Measurements from ENCODE around the gene SND1. TPM values are rescaled to one million over a fixed set of nuclear protein-coding genes. Genes with fewer than 3 reads are reported as not detected.

SND1 gene
- total and polyA plus RNA-seq, 2 donors (not counting 1 experiment from before 2014, with no cell fraction given): 44.4 to 165 TPM

- H4K20me1 ChIP-seq (ENCODE audit: control insufficient read depth, insufficient read depth, low read length, poor library complexity, severe bottlenecking): no peaks in the 10 kb centered on the region
- H3K4me3 ChIP-seq (ENCODE audit: control extremely low read depth in 1 of 5, extremely low read depth in 1 of 5, insufficient read depth in 1 of 5, low read depth in 2 of 5, low read length in 4 of 5): no peak overlapping the region
- H3K9me3 ChIP-seq (ENCODE audit: control extremely low read depth in 1 of 3, control insufficient read depth in 2 of 3, insufficient read depth in 1 of 3, low read length in 2 of 3): peaks cover 0 to 17% (median 0%) of the 10 kb centered on the region in 3 donors
- WGBS (ENCODE audit: insufficient coverage): 87% methylated on average over 3 of the region's 7 CpGs
- no peaks in the 10 kb centered on the region for H3K79me2 ChIP-seq (ENCODE audit: control insufficient read depth, insufficient read depth, low read length)
- POLR2A ChIA-PET: no interaction called here
- H3K9ac ChIP-seq (ENCODE audit: low read length): no peak overlapping the region
- intact Hi-C loops (cut with micrococcal nuclease): no loop called here
- H3K36me3 ChIP-seq (replicated peaks in 1 of 2; ENCODE audit: control extremely low read depth in 1 of 2, control insufficient read depth in 1 of 2, extremely low read depth in 1 of 2, insufficient read depth in 2 of 2, low read length in 1 of 2): peaks cover 0 to 32% of the 10 kb centered on the region in 2 experiments
- Mint-ChIP-seq H3K4me3 (no peak overlapping the region), H3K4me1 (peaks cover 21% of the 10 kb centered on the region), H3K9me3 (ENCODE audit: insufficient read depth) (no peaks in the 10 kb centered on the region), H3K27me3 (no peaks in the 10 kb centered on the region), H3K27ac (no peak overlapping the region)
- H3K4me1 ChIP-seq (ENCODE audit: control insufficient read depth in 2 of 2, insufficient read depth in 2 of 2, low read length in 2 of 2): peaks cover 3 to 11% of the 10 kb centered on the region in 2 donors
- H3K27ac ChIP-seq (ENCODE audit: low read length in 2 of 2): no peak overlapping the region
- H2AFZ ChIP-seq (ENCODE audit: insufficient read depth, low read depth, low read length, poor library complexity, severe bottlenecking): no peak overlapping the region
- TF ChIP-seq CTCF (IDR thresholded peaks at IDR 0.05): no peak
- TF ChIP-seq EZH2 (IDR thresholded peaks at IDR 0.05; ENCODE audit: borderline replicate concordance, insufficient read depth, low read depth, low read length, poor library complexity, severe bottlenecking): no peak
- DNase-seq (no peak), ATAC-seq (ENCODE audit: low read depth) (no peak)
- CTCF ChIA-PET: no interaction called here
- no peaks in the 10 kb centered on the region for H3K27me3 ChIP-seq (replicated peaks in 1 of 4; ENCODE audit: control extremely low read depth in 1 of 4, control insufficient read depth in 3 of 4, insufficient read depth in 4 of 4, low read length in 3 of 4)
- no peak overlapping the region for H3K4me2 ChIP-seq (replicated peaks; ENCODE audit: low read depth, low read length, poor library complexity, severe bottlenecking)
Measured at GRCh38 chr7:128097211-128097731, 445.3 kb downstream of the SND1 start.

GRCh38 chr7:128098629-128099028 is 446.6 kb downstream of the SND1 start:
- DNase-seq (no peak), ATAC-seq (ENCODE audit: low read depth) (no peak)
- H3K4me1 ChIP-seq (ENCODE audit: control insufficient read depth in 2 of 2, insufficient read depth in 2 of 2, low read length in 2 of 2): peaks cover 6 to 19% of the 10 kb centered on the region in 2 donors
- Mint-ChIP-seq H3K27ac (no peak overlapping the region), H3K4me3 (no peak overlapping the region), H3K9me3 (ENCODE audit: insufficient read depth) (no peaks in the 10 kb centered on the region), H3K4me1 (peaks cover 30% of the 10 kb centered on the region), H3K27me3 (no peaks in the 10 kb centered on the region)
- H3K9ac ChIP-seq (ENCODE audit: low read length): no peak overlapping the region
- no peaks in the 10 kb centered on the region for H4K20me1 ChIP-seq (ENCODE audit: control insufficient read depth, insufficient read depth, low read length, poor library complexity, severe bottlenecking)
- WGBS (ENCODE audit: insufficient coverage): 100% methylated on average over 2 of the region's 5 CpGs
- H3K36me3 ChIP-seq (replicated peaks in 1 of 2; ENCODE audit: control extremely low read depth in 1 of 2, control insufficient read depth in 1 of 2, extremely low read depth in 1 of 2, insufficient read depth in 2 of 2, low read length in 1 of 2): peaks cover 0 to 18% of the 10 kb centered on the region in 2 experiments
- H3K27me3 ChIP-seq (replicated peaks in 1 of 4; ENCODE audit: control extremely low read depth in 1 of 4, control insufficient read depth in 3 of 4, insufficient read depth in 4 of 4, low read length in 3 of 4): no peaks in the 10 kb centered on the region
- H3K27ac ChIP-seq (ENCODE audit: low read length in 2 of 2): no peak overlapping the region
- no peak overlapping the region for H3K4me2 ChIP-seq (replicated peaks; ENCODE audit: low read depth, low read length, poor library complexity, severe bottlenecking)
- ChIA-PET POLR2A (interaction anchor here (0.6 kb wide), 1 partner anchor 10 kb away, joined by 3 read pairs; no protein-coding TSS in a partner anchor), CTCF (interaction anchor here (1.1 to 1.4 kb wide), 3 partner anchors 12 to 391 kb away, joined by 3 to 4 read pairs (median 3); no protein-coding TSS in a partner anchor)
- H3K9me3 ChIP-seq (ENCODE audit: control extremely low read depth in 1 of 3, control insufficient read depth in 2 of 3, insufficient read depth in 1 of 3, low read length in 2 of 3): peaks cover 0 to 19% (median 0%) of the 10 kb centered on the region in 3 donors
- intact Hi-C loops (cut with micrococcal nuclease): no loop called here
- H3K4me3 ChIP-seq (ENCODE audit: control extremely low read depth in 1 of 5, extremely low read depth in 1 of 5, insufficient read depth in 1 of 5, low read depth in 2 of 5, low read length in 4 of 5): no peak overlapping the region
- no peak for TF ChIP-seq CTCF (IDR thresholded peaks at IDR 0.05)
- no peak for TF ChIP-seq EZH2 (IDR thresholded peaks at IDR 0.05; ENCODE audit: borderline replicate concordance, insufficient read depth, low read depth, low read length, poor library complexity, severe bottlenecking)
- no peaks in the 10 kb centered on the region for H3K79me2 ChIP-seq (ENCODE audit: control insufficient read depth, insufficient read depth, low read length)
- H2AFZ ChIP-seq (ENCODE audit: insufficient read depth, low read depth, low read length, poor library complexity, severe bottlenecking): no peak overlapping the region

All from B cell (primary cell).